Measurements from ENCODE around the gene PTAFR.

The PTAFR gene

GRCh38 chr1:28205243-28205642 lies 28.8 kb upstream of the PTAFR start:
- Histone ChIP-seq H3K36me3 (ENCODE audit: control insufficient read depth in 2 of 2, insufficient read depth in 1 of 2, low read length in 2 of 2) (peaks cover 56 to 88% of the 10 kb centered on the region in 2 experiments), H3K4me3 (ENCODE audit: low read depth, low read length) (no peak overlapping the region), H3K4me1 (ENCODE audit: control insufficient read depth, insufficient read depth, low read length) (no peaks in the 10 kb centered on the region), H3K9me3 (ENCODE audit: control insufficient read depth, insufficient read depth, low read depth, low read length) (no peaks in the 10 kb centered on the region), H3K27ac (ENCODE audit: extremely low read depth, low read depth, low read length) (no peak overlapping the region)
- ChIA-PET CTCF (interaction anchor here (1.2 to 1.3 kb wide), 2 partner anchors 9 to 113 kb away, joined by 3 to 7 read pairs; no protein-coding TSS in a partner anchor), POLR2A (no interaction called here)
- no peak for TF ChIP-seq ZNF830 (tag by site-specific recombination; IDR thresholded peaks at IDR 0.05; ENCODE audit: low read depth)
- no peak for TF ChIP-seq SP2 (tag by site-specific recombination; IDR thresholded peaks at IDR 0.05)

GRCh38 chr1:28200234-28200873 lies 23.9 kb upstream of the PTAFR start:
- ChIA-PET CTCF (no interaction called here), POLR2A (no interaction called here)
- H3K4me3 ChIP-seq (ENCODE audit: low read depth, low read length): no peak overlapping the region
- H3K9me3 ChIP-seq (ENCODE audit: control insufficient read depth, insufficient read depth, low read depth, low read length): no peaks in the 10 kb centered on the region
- H3K27ac ChIP-seq (ENCODE audit: extremely low read depth, low read depth, low read length): no peak overlapping the region
- no peak for TF ChIP-seq ZNF558 (tag by site-specific recombination; IDR thresholded peaks at IDR 0.05)
- TF ChIP-seq ZNF664 (tag by site-specific recombination; IDR thresholded peaks at IDR 0.05): peak; percentile 46; the same call in 1 of the 2 replicates
- TF ChIP-seq PRDM10 (tag by site-specific recombination; IDR thresholded peaks at IDR 0.05): no peak
- no peak for TF ChIP-seq IKZF3 (tag by site-specific recombination; IDR thresholded peaks at IDR 0.05)
- TF ChIP-seq ZNF416 (tag by site-specific recombination; IDR thresholded peaks at IDR 0.05): no peak
- no peak for TF ChIP-seq ZBTB8A (tag by site-specific recombination; IDR thresholded peaks at IDR 0.05)
- H3K4me1 ChIP-seq (ENCODE audit: control insufficient read depth, insufficient read depth, low read length): peaks cover 7% of the 10 kb centered on the region; the same call in 1 of the 2 replicates
- H3K36me3 ChIP-seq (ENCODE audit: control insufficient read depth in 2 of 2, insufficient read depth in 1 of 2, low read length in 2 of 2): peaks cover 42 to 74% of the 10 kb centered on the region in 2 experiments

GRCh38 chr1:28199328-28200233 lies 23.1 kb upstream of the PTAFR start:
- TF ChIP-seq HOXD13 (CRISPR knock-in tag; IDR thresholded peaks at IDR 0.05; ENCODE audit: borderline replicate concordance) (no peak), ZNF223 (tag by site-specific recombination; IDR thresholded peaks at IDR 0.05) (no peak), ZNF391 (tag by site-specific recombination; IDR thresholded peaks at IDR 0.05; ENCODE audit: borderline replicate concordance, low read depth) (no peak), ZBTB11 (tag by site-specific recombination; conservative IDR thresholded peaks at IDR 0.05; ENCODE audit: low read depth) (no peak)
- H3K36me3 ChIP-seq (ENCODE audit: control insufficient read depth in 2 of 2, insufficient read depth in 1 of 2, low read length in 2 of 2): peaks cover 34 to 66% of the 10 kb centered on the region in 2 experiments
- no peak overlapping the region for H3K27ac ChIP-seq (ENCODE audit: extremely low read depth, low read depth, low read length)
- POLR2A ChIA-PET: no interaction called here
- no peaks in the 10 kb centered on the region for H3K9me3 ChIP-seq (ENCODE audit: control insufficient read depth, insufficient read depth, low read depth, low read length)
- H3K4me3 ChIP-seq (ENCODE audit: low read depth, low read length): no peak overlapping the region
- peaks cover 7% of the 10 kb centered on the region; the same call in 1 of the 2 replicates for H3K4me1 ChIP-seq (ENCODE audit: control insufficient read depth, insufficient read depth, low read length)
- CTCF ChIA-PET: interaction anchor here (0.9 kb wide), 1 partner anchor 10 kb away, joined by 3 read pairs; no protein-coding TSS in a partner anchor

All from HEK293 (cell line).